ENCODE results near the gene ITGA8. TPM values are rescaled to one million over a fixed set of nuclear protein-coding genes. Genes with fewer than 3 reads are reported as not detected.

Gene ITGA8
- total and polyA plus RNA-seq, 2 donors (not counting 1 experiment from before 2014, with no cell fraction given) = not detected

GRCh38 chr10:15742836-15743235 is 23.1 kb upstream of the ITGA8 start:
- DNase-seq (no peak), ATAC-seq (ENCODE audit: low read depth) (no peak)
- H3K9ac ChIP-seq (ENCODE audit: low read length) = no peak overlapping the region
- H3K79me2 ChIP-seq (ENCODE audit: control insufficient read depth, insufficient read depth, low read length) = no peaks in the 10 kb centered on the region
- no peaks in the 10 kb centered on the region for H3K4me1 ChIP-seq (ENCODE audit: control insufficient read depth in 2 of 2, insufficient read depth in 2 of 2, low read length in 2 of 2)
- Mint-ChIP-seq H3K4me1 (no peaks in the 10 kb centered on the region), H3K9me3 (ENCODE audit: insufficient read depth) (no peaks in the 10 kb centered on the region), H3K27ac (no peak overlapping the region), H3K27me3 (peaks cover 12% of the 10 kb centered on the region), H3K4me3 (no peak overlapping the region)
- H3K4me3 ChIP-seq (ENCODE audit: control extremely low read depth in 1 of 5, extremely low read depth in 1 of 5, insufficient read depth in 1 of 5, low read depth in 2 of 5, low read length in 4 of 5) = no peak overlapping the region
- no peak overlapping the region for H2AFZ ChIP-seq (ENCODE audit: insufficient read depth, low read depth, low read length, poor library complexity, severe bottlenecking)
- H3K4me2 ChIP-seq (replicated peaks; ENCODE audit: low read depth, low read length, poor library complexity, severe bottlenecking) = no peak overlapping the region
- CTCF ChIA-PET = interaction anchor here (0.7 kb wide), 1 partner anchor 13 kb away, joined by 3 read pairs; no protein-coding TSS in a partner anchor
- POLR2A ChIA-PET = no interaction called here
- WGBS (ENCODE audit: insufficient coverage) = 100% methylated on average over 2 of the region's 3 CpGs
- peaks cover 0 to 3% (median 0%) of the 10 kb centered on the region in 3 donors for H3K9me3 ChIP-seq (ENCODE audit: control extremely low read depth in 1 of 3, control insufficient read depth in 2 of 3, insufficient read depth in 1 of 3, low read length in 2 of 3)
- H4K20me1 ChIP-seq (ENCODE audit: control insufficient read depth, insufficient read depth, low read length, poor library complexity, severe bottlenecking) = no peaks in the 10 kb centered on the region
- intact Hi-C loops (cut with micrococcal nuclease) = no loop called here
- H3K27ac ChIP-seq (ENCODE audit: low read length in 2 of 2) = no peak overlapping the region
- H3K36me3 ChIP-seq (replicated peaks in 1 of 2; ENCODE audit: control extremely low read depth in 1 of 2, control insufficient read depth in 1 of 2, extremely low read depth in 1 of 2, insufficient read depth in 2 of 2, low read length in 1 of 2) = no peaks in the 10 kb centered on the region
- TF ChIP-seq CTCF (IDR thresholded peaks at IDR 0.05) = no peak
- TF ChIP-seq EZH2 (IDR thresholded peaks at IDR 0.05; ENCODE audit: borderline replicate concordance, insufficient read depth, low read depth, low read length, poor library complexity, severe bottlenecking) = no peak
- peaks cover 0 to 10% (median 0%) of the 10 kb centered on the region in 4 experiments for H3K27me3 ChIP-seq (replicated peaks in 1 of 4; ENCODE audit: control extremely low read depth in 1 of 4, control insufficient read depth in 3 of 4, insufficient read depth in 4 of 4, low read length in 3 of 4)

- DNase-seq = no peak
- no peak overlapping the region for H3K27ac Mint-ChIP-seq
- no peaks in the 10 kb centered on the region for H3K9me3 Mint-ChIP-seq (ENCODE audit: insufficient read depth)
These were observed 22.4 kb upstream of the ITGA8 start for GRCh38 chr10:15742102-15742501.

More at GRCh38 chr10:15742102-15742501, 22.4 kb upstream of the ITGA8 start:
- Histone ChIP-seq H3K27ac (ENCODE audit: low read length in 2 of 2) (no peak overlapping the region), H3K4me2 (replicated peaks; ENCODE audit: low read depth, low read length, poor library complexity, severe bottlenecking) (no peak overlapping the region), H3K27me3 (replicated peaks in 1 of 4; ENCODE audit: control extremely low read depth in 1 of 4, control insufficient read depth in 3 of 4, insufficient read depth in 4 of 4, low read length in 3 of 4) (peaks cover 0 to 7% (median 0%) of the 10 kb centered on the region in 4 experiments), H3K4me3 (ENCODE audit: control extremely low read depth in 1 of 5, extremely low read depth in 1 of 5, insufficient read depth in 1 of 5, low read depth in 2 of 5, low read length in 4 of 5) (no peak overlapping the region), H3K9ac (ENCODE audit: low read length) (no peak overlapping the region), H2AFZ (ENCODE audit: insufficient read depth, low read depth, low read length, poor library complexity, severe bottlenecking) (no peak overlapping the region), H3K79me2 (ENCODE audit: control insufficient read depth, insufficient read depth, low read length) (no peaks in the 10 kb centered on the region), H3K36me3 (replicated peaks in 1 of 2; ENCODE audit: control extremely low read depth in 1 of 2, control insufficient read depth in 1 of 2, extremely low read depth in 1 of 2, insufficient read depth in 2 of 2, low read length in 1 of 2) (no peaks in the 10 kb centered on the region), H3K9me3 (ENCODE audit: control extremely low read depth in 1 of 3, control insufficient read depth in 2 of 3, insufficient read depth in 1 of 3, low read length in 2 of 3) (peaks cover 0 to 3% (median 0%) of the 10 kb centered on the region in 3 donors), H3K4me1 (ENCODE audit: control insufficient read depth in 2 of 2, insufficient read depth in 2 of 2, low read length in 2 of 2) (no peaks in the 10 kb centered on the region), H4K20me1 (ENCODE audit: control insufficient read depth, insufficient read depth, low read length, poor library complexity, severe bottlenecking) (no peaks in the 10 kb centered on the region)
- Mint-ChIP-seq H3K4me3 (no peak overlapping the region), H3K4me1 (no peaks in the 10 kb centered on the region), H3K27me3 (peaks cover 11% of the 10 kb centered on the region)
- 86% methylated on average over 1 of the region's 5 CpGs for WGBS (ENCODE audit: insufficient coverage)
- no peak for ATAC-seq (ENCODE audit: low read depth)
- intact Hi-C loops (cut with micrococcal nuclease) = no loop called here
- ChIA-PET POLR2A (no interaction called here), CTCF (no interaction called here)
- TF ChIP-seq EZH2 (IDR thresholded peaks at IDR 0.05; ENCODE audit: borderline replicate concordance, insufficient read depth, low read depth, low read length, poor library complexity, severe bottlenecking) (no peak), CTCF (IDR thresholded peaks at IDR 0.05) (no peak)
